HepG2 (cell line): Measurements from ENCODE around the gene EVI5. TPM values are rescaled to one million over a fixed set of nuclear protein-coding genes. Genes with fewer than 3 reads are reported as not detected.

Experiments
- CEBPB ChIP-seq: IDR thresholded peaks from 2 replicates; pipeline ENCODE4 v1.6.1; 2011; ENCODE audit warnings: low read depth, low read length, improper control_type of control experiment, borderline replicate concordance
- DDIT3 ChIP-seq: sonication (generic); formaldehyde crosslinking; IDR thresholded peaks from 2 replicates; pipeline ENCODE4 v1.4.0; 2020; ENCODE audit warnings: mild to moderate bottlenecking, missing genetic modification reagents
- FOXK2 ChIP-seq: fragments of 450-650 bp; IDR thresholded peaks from 2 replicates; pipeline ENCODE4 v1.6.1; 2016
- PRMT3 ChIP-seq: sonication (generic); formaldehyde crosslinking; IDR thresholded peaks from 2 replicates; pipeline ENCODE4 v1.8.1; 2022; ENCODE audit warnings: low read depth, mild to moderate bottlenecking, moderate library complexity, missing genetic modification reagents, borderline replicate concordance
- RBM22 ChIP-seq: fragments of 200-400 bp; formaldehyde crosslinking; optimal IDR thresholded peaks from 2 replicates; pipeline ENCODE3; 2017; ENCODE audit warnings: mild to moderate bottlenecking, low read length, moderate library complexity
- RCOR2 ChIP-seq: IDR thresholded peaks from 2 replicates; pipeline ENCODE4 v1.6.1; 2016; ENCODE audit warnings: missing biosample characterization, missing genetic modification reagents
- STAG1 ChIP-seq: sonication (generic); formaldehyde crosslinking; IDR thresholded peaks from 2 replicates; pipeline ENCODE4 v1.4.0; 2020; ENCODE audit warnings: missing genetic modification reagents
- USF2 ChIP-seq, 2 experiments: sonication (generic) in 1 of 2; formaldehyde crosslinking in 1 of 2; IDR thresholded peaks; 2 replicates each; pipeline versions ENCODE4 v1.5.1 to v1.6.1; 2011 to 2020; ENCODE audit warnings: borderline replicate concordance in 1 of 2, low read depth in 1 of 2, low read length in 1 of 2, mild to moderate bottlenecking in 1 of 2, missing genetic modification reagents in 1 of 2, moderate library complexity in 1 of 2
- polyA plus RNA-seq, 8 experiments: library from polyadenylated mRNA; depleted of rRNA in 3 of 8; stranded (reverse) in 7 of 8; unstranded in 1 of 8; fragments of >200 nt; fragmentation: Illumina TruSeq in 4 of 8; extraction: Trizol in 4 of 8; gene quantifications; 2 replicates each; pipeline versions ENCODE4 v1.2.1 to v1.2.3, GENCODE V29; 2011 to 2016; ENCODE audit warnings: low read depth in 4 of 8, missing spikeins in 1 of 8, mixed read lengths in 1 of 8; ENCODE audit not compliant: insufficient read depth in 1 of 8
- total RNA-seq, 5 experiments: library from RNA; depleted of rRNA; stranded (reverse); fragments of >200 nt; fragmentation: Illumina TruSeq; extraction: Trizol; gene quantifications; 2 replicates each; pipeline ENCODE4 v1.2.3, GENCODE V29; 2016; ENCODE audit warnings: low read depth in 1 of 5
- TF ChIP-seq, protein P1 (sequence below): sonication (generic); formaldehyde crosslinking; IDR thresholded peaks from 2 replicates; pipeline ENCODE4 v1.5.1; 2020; ENCODE audit warnings: mild to moderate bottlenecking, missing genetic modification reagents, moderate library complexity

Gene EVI5
- total and polyA plus RNA-seq, 2 of the 13 experiments (the other 11 are each of a cell fraction or from before 2014, with no cell fraction given), result 4.0 to 12.6 TPM

DNA sequence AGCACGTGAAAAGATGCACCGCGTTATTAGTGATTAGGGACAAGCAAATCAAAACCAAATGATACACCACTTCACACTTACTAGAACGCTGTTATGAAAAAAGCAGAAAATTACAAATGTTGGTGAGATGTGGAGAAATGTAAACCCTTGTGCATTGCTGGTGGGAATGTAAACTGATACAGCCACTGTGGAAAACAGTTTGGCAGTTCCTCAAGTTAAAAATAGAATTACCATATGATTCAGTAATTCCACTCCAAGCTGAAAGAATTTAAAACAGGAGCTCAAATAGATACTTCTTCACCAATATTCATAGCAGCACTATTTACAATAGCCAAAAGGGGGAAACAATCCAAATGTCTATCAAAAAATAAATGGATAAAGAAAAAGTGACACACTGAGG is 10.3 kb upstream of the EVI5 start (continued):
- TF ChIP-seq, protein P1, sequence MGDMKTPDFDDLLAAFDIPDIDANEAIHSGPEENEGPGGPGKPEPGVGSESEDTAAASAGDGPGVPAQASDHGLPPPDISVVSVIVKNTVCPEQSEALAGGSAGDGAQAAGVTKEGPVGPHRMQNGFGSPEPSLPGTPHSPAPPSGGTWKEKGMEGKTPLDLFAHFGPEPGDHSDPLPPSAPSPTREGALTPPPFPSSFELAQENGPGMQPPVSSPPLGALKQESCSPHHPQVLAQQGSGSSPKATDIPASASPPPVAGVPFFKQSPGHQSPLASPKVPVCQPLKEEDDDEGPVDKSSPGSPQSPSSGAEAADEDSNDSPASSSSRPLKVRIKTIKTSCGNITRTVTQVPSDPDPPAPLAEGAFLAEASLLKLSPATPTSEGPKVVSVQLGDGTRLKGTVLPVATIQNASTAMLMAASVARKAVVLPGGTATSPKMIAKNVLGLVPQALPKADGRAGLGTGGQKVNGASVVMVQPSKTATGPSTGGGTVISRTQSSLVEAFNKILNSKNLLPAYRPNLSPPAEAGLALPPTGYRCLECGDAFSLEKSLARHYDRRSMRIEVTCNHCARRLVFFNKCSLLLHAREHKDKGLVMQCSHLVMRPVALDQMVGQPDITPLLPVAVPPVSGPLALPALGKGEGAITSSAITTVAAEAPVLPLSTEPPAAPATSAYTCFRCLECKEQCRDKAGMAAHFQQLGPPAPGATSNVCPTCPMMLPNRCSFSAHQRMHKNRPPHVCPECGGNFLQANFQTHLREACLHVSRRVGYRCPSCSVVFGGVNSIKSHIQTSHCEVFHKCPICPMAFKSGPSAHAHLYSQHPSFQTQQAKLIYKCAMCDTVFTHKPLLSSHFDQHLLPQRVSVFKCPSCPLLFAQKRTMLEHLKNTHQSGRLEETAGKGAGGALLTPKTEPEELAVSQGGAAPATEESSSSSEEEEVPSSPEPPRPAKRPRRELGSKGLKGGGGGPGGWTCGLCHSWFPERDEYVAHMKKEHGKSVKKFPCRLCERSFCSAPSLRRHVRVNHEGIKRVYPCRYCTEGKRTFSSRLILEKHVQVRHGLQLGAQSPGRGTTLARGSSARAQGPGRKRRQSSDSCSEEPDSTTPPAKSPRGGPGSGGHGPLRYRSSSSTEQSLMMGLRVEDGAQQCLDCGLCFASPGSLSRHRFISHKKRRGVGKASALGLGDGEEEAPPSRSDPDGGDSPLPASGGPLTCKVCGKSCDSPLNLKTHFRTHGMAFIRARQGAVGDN (CRISPR knock-in tag), result no peak
- TF ChIP-seq FOXK2 (no peak), RBM22 (no peak), STAG1 (CRISPR knock-in tag) (no peak), RCOR2 (CRISPR knock-in tag) (no peak), DDIT3 (CRISPR knock-in tag) (no peak), PRMT3 (CRISPR knock-in tag) (no peak), CEBPB (no peak), USF2 (IDR thresholded peaks at IDR 0.05; ENCODE audit: low read depth, low read length) (no peak), USF2 (CRISPR knock-in tag; IDR thresholded peaks at IDR 0.05; ENCODE audit: borderline replicate concordance) (no peak)
